ENCODE results near the gene RMND5A.
"Not testable (repeated sequence)": the region's sequence is repeated elsewhere in the genome, so short reads cannot be mapped to it uniquely, and the experiment has no call there.

Gene RMND5A

DNA sequence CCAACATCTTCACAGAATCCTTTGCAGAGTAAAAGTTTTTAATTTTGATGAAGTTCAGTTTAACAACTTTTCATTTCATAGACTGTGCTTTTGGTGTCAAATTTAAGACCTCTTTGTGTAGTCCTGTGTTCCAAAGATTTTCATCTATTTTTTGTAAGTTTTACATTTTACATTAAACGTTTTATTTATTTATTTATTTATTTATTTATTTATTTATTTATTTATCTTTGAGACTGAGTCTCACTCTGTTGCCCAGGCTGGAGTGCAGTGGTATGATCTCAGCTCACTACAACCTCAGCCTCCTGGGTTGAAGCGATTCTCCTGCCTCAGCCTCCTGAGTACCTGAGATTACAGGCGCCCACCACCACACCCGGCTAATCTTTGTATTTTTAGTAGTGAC lies 12.0 kb upstream of the RMND5A start:
- DNase-seq (ENCODE audit: low read depth in 2 of 2, low spot score in 1 of 2): not testable (repeated sequence)

DNA sequence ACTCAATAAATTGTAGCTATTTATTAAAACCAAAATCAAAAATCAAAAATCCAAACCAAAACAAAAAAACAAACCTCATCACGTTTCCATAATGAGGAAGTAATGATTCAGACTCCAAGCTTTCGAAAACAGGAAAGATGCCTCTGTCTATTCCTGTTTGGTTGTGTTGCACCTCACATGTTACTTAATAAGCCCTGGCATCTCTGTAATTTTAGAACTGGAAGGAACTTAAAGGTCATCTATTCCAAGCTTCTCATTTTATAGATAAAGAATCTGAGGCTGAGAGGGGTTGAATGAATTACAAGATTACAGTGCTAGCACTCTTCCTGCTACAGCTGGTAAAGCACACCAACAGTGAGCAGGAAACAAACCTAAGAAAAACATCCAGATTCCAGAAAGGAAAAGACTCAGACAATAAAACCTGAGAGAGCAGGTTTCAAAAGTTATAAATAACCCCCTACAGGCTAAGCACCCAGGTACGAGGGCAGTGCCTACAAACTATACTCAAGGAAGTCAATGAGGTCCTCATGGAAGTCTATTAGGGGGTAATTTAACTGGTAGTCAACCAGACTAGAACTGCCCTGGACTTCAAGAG lies 5.4 kb upstream of the RMND5A start:
- not testable (repeated sequence) for DNase-seq (ENCODE audit: low read depth in 2 of 2, low spot score in 1 of 2)

GRCh38 chr2:86719263-86719636 lies 841 bp upstream of the RMND5A start:
- DNase-seq (ENCODE audit: low read depth in 2 of 2, low spot score in 1 of 2): not testable (repeated sequence)

GRCh38 chr2:86720540-86721320 lies 639 bp downstream of the RMND5A start:
- peak; percentile 9 to 14 for DNase-seq (ENCODE audit: low read depth in 2 of 2, low spot score in 1 of 2)

GRCh38 chr2:86725706-86726105 lies 5.6 kb downstream of the RMND5A start:
- DNase-seq (ENCODE audit: low read depth in 2 of 2, low spot score in 1 of 2): not testable (repeated sequence)

- DNase-seq (ENCODE audit: low read depth in 2 of 2, low spot score in 1 of 2): not testable (repeated sequence)
These were observed 12.0 kb downstream of the RMND5A start for GRCh38 chr2:86732040-86732525.

DNA sequence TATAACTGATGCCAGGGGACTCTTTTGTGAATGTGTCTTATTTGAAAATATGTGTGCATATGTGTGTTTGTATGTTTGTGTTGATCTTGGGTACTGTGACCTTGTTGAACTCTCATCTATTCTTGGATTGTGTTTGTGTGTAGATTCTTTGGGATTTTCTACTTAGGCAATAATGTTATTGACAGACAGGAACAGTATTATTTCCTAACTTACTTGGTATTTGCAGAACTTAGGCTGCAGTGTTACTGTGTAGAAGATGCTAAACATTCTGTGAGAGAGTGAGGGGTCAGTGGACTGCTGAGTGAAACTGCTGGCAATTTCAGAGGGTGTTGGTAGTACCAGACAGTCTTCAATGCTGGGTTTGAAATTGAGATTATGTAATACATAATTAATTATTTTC lies 12.7 kb downstream of the RMND5A start:
- DNase-seq (ENCODE audit: low read depth in 2 of 2, low spot score in 1 of 2): not testable (repeated sequence)

- DNase-seq (ENCODE audit: low read depth in 2 of 2, low spot score in 1 of 2): not testable (repeated sequence)
These were observed 13.4 kb downstream of the RMND5A start for GRCh38 chr2:86733528-86733927.

DNA sequence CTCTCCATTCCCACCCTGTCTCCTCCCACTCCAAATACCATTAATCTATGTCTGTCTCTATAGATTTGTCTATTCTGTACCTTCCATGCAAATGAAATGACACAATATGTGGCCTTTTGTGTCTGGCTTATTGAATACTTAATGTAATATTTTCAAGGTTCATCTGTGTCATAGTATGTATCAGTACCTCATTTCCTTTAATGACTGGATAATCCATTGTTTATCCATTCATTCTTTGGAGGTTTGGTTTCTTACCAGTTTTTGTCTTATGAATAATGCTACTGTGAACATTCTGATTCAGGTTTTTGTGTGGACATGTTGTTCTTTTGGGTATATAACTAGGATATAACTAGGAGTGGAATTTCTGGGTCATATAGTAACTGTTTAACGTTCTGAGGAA lies 14.8 kb downstream of the RMND5A start:
- not testable (repeated sequence) for DNase-seq (ENCODE audit: low read depth in 2 of 2, low spot score in 1 of 2)

- not testable (repeated sequence) for DNase-seq (ENCODE audit: low read depth in 2 of 2, low spot score in 1 of 2)
These were observed 19.4 kb downstream of the RMND5A start for GRCh38 chr2:86739485-86739884.

DNA sequence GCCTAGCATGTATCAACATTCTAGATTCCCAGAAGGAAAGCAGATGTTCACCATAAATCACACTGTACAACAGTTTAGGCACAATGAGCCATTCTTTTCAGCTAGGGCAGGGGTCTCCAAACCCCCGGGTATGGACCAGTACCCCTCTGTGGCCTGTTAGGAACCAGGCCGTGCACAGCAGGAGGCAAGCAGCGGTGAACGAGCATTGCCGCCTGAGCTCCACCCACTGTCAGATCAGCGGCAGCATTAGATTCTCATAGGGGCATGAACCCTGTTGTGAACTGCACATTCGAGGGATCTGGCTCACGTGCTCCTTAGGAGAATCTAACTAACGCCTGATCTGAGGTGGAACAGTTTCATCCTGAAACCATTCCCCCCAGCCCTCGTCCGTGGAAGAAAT lies 19.8 kb downstream of the RMND5A start:
- not testable (repeated sequence) for DNase-seq (ENCODE audit: low read depth in 2 of 2, low spot score in 1 of 2)

DNA sequence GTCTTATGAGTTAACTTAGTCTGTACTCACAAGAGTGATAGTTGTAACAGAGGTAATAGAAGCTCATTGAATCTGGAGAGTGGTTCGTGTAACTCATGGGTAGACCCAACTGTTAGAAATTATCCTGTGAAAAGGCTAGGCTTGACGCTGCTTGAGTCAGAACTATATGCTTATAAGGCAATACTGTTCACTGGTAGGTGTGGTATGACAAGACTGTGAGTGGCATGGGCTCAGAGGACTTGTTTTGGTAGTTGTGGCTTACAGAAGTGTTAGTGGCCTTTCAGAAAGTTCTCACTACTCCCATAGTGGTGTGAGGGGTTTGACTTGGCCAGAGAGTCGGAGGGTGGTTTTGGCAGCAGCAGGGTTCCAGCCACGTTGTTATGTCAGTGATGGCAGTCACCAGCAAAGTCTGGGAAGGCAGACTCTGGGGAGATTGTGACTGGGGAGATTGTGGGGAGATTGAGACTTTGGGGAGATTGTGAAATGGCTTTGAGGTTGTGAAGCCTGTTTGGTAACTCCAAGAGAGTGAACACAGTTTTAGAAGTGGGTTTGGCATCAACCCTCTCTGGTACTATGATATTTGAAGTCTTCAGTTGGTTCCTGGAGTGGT lies 21.9 kb downstream of the RMND5A start:
- not testable (repeated sequence) for DNase-seq (ENCODE audit: low read depth in 2 of 2, low spot score in 1 of 2)

- no peak for DNase-seq (ENCODE audit: low read depth in 2 of 2, low spot score in 1 of 2)
These were observed 24.1 kb downstream of the RMND5A start for GRCh38 chr2:86744152-86744551.

DNA sequence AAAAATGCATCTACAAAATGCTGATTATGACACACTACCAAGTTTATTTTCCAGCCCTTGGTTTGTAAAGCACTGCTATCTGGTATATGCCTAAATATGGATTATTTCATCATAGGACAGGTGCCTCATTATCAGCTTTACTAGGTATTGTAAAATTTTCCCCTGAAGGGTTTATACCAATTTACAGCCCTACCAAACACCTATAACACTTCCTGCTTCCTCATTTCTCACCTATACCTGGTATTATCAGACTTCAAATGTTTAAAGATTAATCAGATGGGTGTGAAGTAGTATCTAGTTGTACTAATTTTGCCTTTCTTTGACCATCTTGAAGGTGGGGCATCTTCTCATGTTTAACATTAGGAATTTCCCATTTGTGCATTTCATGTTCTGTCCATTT lies 26.8 kb downstream of the RMND5A start:
- no peak for DNase-seq (ENCODE audit: low read depth in 2 of 2, low spot score in 1 of 2)

- no peak for DNase-seq (ENCODE audit: low read depth in 2 of 2, low spot score in 1 of 2)
These were observed 27.9 kb downstream of the RMND5A start for GRCh38 chr2:86747711-86748639.

- no peak for DNase-seq (ENCODE audit: low read depth in 2 of 2, low spot score in 1 of 2)
These were observed 30.2 kb downstream of the RMND5A start for GRCh38 chr2:86750240-86750839.

DNA sequence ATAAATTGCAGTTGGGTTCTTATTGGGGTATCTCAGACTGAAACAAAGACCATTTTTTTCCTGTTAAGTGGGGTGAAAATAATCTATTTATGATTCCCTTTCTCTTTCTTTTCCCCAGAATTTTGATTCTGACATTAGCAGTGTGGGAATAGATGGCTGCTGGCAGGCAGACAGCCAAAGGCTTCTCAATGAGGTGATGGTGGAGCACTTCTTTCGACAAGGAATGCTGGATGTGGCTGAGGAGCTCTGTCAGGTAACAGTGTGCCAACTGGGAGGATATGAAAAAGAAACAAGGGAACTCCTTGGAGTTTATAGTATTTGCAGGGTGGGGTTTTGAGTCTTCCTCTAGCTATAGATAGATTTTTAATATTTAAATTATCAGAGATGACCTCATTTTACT lies 31.7 kb downstream of the RMND5A start:
- no peak for DNase-seq (ENCODE audit: low read depth in 2 of 2, low spot score in 1 of 2)

- DNase-seq (ENCODE audit: low read depth in 2 of 2, low spot score in 1 of 2): no peak
These were observed 32.8 kb downstream of the RMND5A start for GRCh38 chr2:86752934-86753333.

DNA sequence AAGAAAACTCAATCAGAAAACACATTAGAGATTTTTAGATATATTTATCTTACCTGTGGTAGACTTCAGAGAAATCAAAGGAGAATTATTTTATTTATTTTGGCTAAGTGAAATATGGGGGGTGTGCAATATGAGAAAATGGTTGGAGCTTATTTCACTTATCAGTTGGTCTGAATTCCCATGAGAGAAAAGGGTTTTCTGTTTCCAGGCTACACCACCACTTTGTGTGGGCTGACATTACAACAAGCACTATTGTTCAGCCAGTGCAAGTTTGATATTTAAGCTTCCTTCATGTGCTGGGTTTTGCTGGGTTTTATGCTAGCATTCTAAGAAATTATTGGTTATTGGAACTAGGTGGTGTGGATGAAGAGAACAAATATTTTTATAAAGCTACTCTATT lies 33.5 kb downstream of the RMND5A start:
- DNase-seq (ENCODE audit: low read depth in 2 of 2, low spot score in 1 of 2): no peak

DNA sequence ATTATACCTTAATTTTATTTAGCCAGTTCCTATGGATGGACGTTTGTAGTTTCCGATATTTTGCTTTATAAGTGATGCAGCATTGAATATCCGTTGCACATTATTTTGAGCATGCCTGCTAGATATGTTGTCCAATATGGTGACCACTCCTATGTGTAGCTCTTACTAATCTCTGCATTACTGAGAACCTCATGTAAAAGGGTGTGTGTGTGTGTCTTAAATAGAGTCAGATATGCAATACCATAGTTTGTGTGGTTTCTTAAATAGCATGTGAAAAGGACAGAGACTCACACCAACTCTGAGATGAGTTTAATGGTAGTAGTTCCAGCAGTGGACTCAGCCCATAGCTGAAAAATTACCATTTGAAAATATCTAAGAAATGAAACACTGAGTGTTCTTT lies 38.3 kb downstream of the RMND5A start:
- DNase-seq (ENCODE audit: low read depth in 2 of 2, low spot score in 1 of 2): no peak

- no peak for DNase-seq (ENCODE audit: low read depth in 2 of 2, low spot score in 1 of 2)
These were observed 40.3 kb downstream of the RMND5A start for GRCh38 chr2:86760371-86760770.
